ENCODE measurements around the gene APLF.
"Not testable (repeated sequence)": the region's sequence is repeated elsewhere in the genome, so short reads cannot be mapped to it uniquely, and the experiment has no call there.

The APLF gene

GRCh38 chr2:68441179-68441993 lies 26.0 kb upstream of the APLF start:
- DNase-seq (ENCODE audit: low spot score), result peak; percentile 95

- no peak for DNase-seq (ENCODE audit: low spot score)
Measured at GRCh38 chr2:68441994-68442322, 25.4 kb upstream of the APLF start.

GRCh38 chr2:68446425-68446824 lies 21.0 kb upstream of the APLF start:
- DNase-seq (ENCODE audit: low spot score), result not testable (repeated sequence)

GRCh38 chr2:68447118-68447517 lies 20.3 kb upstream of the APLF start:
- no peak for DNase-seq (ENCODE audit: low spot score)

GRCh38 chr2:68448671-68449653 lies 18.4 kb upstream of the APLF start:
- no peak for DNase-seq (ENCODE audit: low spot score)

GRCh38 chr2:68452158-68452900 lies 15.1 kb upstream of the APLF start:
- no peak for DNase-seq (ENCODE audit: low spot score)

GRCh38 chr2:68453761-68454360 lies 13.5 kb upstream of the APLF start:
- no peak for DNase-seq (ENCODE audit: low spot score)

- DNase-seq (ENCODE audit: low spot score), result no peak
Measured at GRCh38 chr2:68454719-68455118, 12.7 kb upstream of the APLF start.

GRCh38 chr2:68456198-68456597 lies 11.2 kb upstream of the APLF start:
- no peak for DNase-seq (ENCODE audit: low spot score)

GRCh38 chr2:68458981-68459380 lies 8.4 kb upstream of the APLF start:
- DNase-seq (ENCODE audit: low spot score), result no peak

GRCh38 chr2:68463287-68463877 lies 4.0 kb upstream of the APLF start:
- DNase-seq (ENCODE audit: low spot score), result peak; percentile 77

GRCh38 chr2:68464651-68465050 lies 2.7 kb upstream of the APLF start:
- no peak for DNase-seq (ENCODE audit: low spot score)

- DNase-seq (ENCODE audit: low spot score), result no peak
Measured at GRCh38 chr2:68465081-68465916, 2.1 kb upstream of the APLF start.

GRCh38 chr2:68466361-68466777 lies 1.0 kb upstream of the APLF start:
- peak; percentile 32 for DNase-seq (ENCODE audit: low spot score)

GRCh38 chr2:68466778-68467076 lies 658 bp upstream of the APLF start:
- no peak for DNase-seq (ENCODE audit: low spot score)

- no peak for DNase-seq (ENCODE audit: low spot score)
Measured at GRCh38 chr2:68468801-68469200, 1.4 kb downstream of the APLF start.

GRCh38 chr2:68469935-68470334 lies 2.5 kb downstream of the APLF start:
- DNase-seq (ENCODE audit: low spot score), result no peak

- DNase-seq (ENCODE audit: low spot score), result no peak
Measured at GRCh38 chr2:68471385-68471784, 4.0 kb downstream of the APLF start.

- no peak for DNase-seq (ENCODE audit: low spot score)
Measured at GRCh38 chr2:68472796-68473414, 5.5 kb downstream of the APLF start.

- DNase-seq (ENCODE audit: low spot score), result no peak
Measured at GRCh38 chr2:68475110-68475509, 7.7 kb downstream of the APLF start.
